CMK (cell line): ENCODE measurements around the gene WDR26.
A peak's percentile ranks its signal among the peaks of the same experiment; 100 is the strongest.
"Not testable (repeated sequence)": the region's sequence is repeated elsewhere in the genome, so short reads cannot be mapped to it uniquely, and the experiment has no call there.

Experiments used
- DNase-seq: peaks from one replicate; pipeline ENCODE4 v3.0.0-alpha.2; 2010; ENCODE audit warnings: low read depth

WDR26 gene

DNA sequence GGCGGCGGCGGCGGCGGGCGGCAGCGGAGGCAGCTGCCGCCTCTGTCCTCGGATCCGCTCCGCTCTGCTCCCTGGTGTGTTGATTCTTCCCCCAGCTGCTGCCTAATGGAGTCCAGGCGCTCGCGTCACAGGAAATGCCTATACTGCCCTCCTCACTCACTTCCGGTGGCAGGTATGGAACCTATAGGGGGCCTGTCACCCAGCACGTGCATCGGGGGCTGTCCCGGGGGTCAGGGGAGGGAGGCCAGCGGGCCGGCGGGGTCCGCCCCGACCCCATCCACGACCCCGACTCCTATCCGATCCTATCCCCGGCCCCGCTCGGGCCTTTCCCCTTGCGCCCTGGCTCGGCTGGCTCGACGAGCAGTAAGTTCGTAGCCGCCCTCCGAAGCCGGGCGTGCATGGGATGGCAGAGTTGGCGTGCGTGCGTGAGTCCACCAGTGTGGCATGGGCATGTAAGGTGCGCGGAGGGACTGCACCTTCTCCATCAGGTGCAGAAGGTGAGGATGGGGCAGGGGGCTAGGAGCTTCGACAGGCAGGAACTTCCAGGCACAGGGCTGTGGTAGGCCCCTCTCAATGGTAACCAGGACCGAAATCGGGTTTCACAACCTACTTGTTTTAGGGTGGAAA, at the start of gene WDR26:
Gene WDR26 (minus strand): TSS at position 107 of the 627 bp plus-strand sequence.
- DNase-seq: peak; percentile 74

- DNase-seq: not testable (repeated sequence)
Observed at GRCh38 chr1:224483206-224483605, 48.6 kb upstream of the WDR26 start.

GRCh38 chr1:224482619-224483018, 48.0 kb upstream of the WDR26 start:
- DNase-seq: no peak

- DNase-seq: no peak
Observed at GRCh38 chr1:224481601-224482000, 47.0 kb upstream of the WDR26 start.

- DNase-seq: not testable (repeated sequence)
Observed at GRCh38 chr1:224480888-224481459, 46.4 kb upstream of the WDR26 start.

- DNase-seq: not testable (repeated sequence)
Observed at GRCh38 chr1:224480200-224480599, 45.6 kb upstream of the WDR26 start.

GRCh38 chr1:224472806-224473205, 38.2 kb upstream of the WDR26 start:
- no peak for DNase-seq

DNA sequence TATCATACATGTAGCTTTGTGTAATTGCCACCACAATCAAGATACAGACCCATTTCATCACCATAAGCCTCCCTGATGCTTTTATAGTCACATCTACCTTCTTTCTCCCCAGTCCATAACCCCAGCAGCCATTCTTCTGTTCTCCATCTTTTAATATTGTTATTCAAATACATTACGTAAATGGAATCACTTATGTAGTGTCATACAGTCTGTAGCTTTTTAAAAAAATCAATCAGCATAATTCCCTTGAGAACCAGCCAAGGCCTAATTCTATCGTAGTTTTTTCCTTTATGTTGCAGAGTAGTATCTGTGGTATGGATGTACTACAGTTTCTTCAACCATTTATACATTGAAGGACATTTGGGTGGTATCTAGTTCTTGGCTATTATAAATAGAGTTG, 31.6 kb upstream of the WDR26 start:
- DNase-seq: no peak

GRCh38 chr1:224459966-224460365, 25.4 kb upstream of the WDR26 start:
- DNase-seq: no peak

DNA sequence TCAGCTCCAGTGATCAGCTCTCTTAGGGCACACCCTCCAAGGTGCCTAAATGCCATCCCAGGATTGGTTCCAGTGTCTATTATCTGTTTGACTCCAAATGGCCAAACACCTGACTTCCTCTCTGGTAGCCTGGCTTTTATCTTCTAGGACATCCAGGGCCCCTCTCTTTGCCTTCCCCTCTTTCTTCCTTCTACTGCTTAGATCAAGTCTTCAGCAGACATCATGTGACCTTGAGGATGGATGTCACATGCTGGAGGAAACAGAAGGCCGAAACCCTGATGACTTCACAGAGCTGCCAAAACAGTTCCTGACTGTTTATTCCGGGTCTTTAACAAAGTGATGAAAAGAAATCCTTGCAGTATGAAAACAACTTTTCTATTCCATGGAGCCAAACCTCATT, 24.4 kb upstream of the WDR26 start:
- no peak for DNase-seq

- DNase-seq: no peak
Observed at GRCh38 chr1:224458296-224458695, 23.7 kb upstream of the WDR26 start.

GRCh38 chr1:224457782-224458144, 23.2 kb upstream of the WDR26 start:
- no peak for DNase-seq

GRCh38 chr1:224456637-224456953, 22.0 kb upstream of the WDR26 start:
- peak; percentile 26 for DNase-seq

- DNase-seq: no peak
Observed at GRCh38 chr1:224454402-224455055, 19.9 kb upstream of the WDR26 start.

DNA sequence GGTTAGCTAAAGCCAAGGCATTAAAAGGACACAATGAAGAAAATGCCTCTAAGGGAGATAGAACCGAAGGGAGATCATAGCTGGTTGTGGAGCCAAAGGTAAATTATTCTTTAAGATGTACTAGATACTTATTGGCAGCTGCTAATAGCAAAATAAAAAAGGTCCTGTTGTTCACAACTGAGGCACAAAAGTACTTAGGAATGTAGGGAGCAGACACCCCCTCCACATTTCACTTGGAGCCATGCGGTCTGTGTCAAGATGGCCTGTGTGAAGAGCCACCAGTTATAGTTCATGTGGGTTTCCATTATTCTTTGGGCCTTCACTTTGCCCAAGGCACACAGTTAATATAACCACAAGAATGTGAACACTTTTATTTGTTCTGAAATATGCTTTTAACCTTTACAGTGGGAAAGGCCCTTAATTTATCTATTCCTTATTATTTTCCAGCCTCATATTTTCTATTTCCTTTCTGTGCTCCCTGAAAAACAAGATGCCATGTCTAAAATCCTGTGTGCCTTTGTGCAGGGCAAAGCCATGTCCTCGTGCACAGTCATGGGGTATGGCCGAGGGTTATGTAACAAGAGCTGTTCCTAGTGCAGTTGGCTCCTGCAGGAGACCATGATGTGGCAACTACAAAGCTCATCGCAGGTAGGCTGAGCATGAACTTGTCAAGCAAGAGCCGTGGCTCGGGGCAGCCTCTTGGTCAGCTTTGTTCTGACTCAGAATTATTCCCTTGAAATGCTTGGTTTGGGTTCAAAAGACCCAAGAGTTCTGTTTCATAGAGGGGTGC, 16.2 kb upstream of the WDR26 start:
- no peak for DNase-seq

DNA sequence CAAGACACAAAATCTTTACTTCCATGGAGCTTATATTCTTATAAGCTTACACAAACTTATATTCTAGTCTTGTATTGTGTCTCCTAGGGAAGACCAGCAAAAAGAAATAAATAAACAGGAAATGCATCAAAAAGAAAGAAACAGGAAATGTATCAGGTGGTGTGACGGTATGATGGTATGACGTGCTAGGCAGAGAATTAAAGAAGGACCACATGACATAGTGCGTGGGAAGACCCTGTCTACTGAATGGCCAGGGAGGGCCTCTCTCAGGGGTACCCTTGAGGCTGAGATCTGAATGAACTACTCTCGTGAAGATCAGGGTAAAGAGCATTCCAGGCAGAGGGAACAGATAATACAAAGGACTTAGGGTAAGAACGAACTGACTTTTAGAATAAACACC, 15.6 kb upstream of the WDR26 start:
- no peak for DNase-seq

DNA sequence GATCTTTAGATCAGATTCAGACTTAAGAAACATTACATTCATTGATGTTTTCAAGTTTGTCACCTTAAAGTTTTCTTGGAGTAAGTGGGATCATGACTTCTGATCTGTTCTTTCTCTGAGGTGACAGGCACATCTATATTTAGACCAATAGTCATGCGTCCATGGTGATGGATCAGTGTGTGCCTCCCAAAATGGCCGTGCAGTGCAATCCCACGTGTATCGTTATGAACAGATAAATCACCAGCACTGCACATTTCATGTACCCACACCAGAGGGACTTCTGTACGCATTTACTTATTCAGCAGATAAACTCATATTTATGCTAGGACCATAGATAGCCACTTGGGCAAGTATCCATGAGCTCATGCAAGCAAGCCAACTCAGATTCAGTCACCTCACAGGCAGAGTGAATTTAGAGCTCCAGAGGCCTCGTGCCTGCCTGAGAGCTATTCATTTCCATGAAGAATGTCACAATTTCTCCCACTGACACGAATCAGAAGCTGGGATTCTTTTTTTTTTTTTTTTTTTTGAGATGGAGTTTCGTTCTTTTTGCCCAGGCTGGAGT, 13.9 kb upstream of the WDR26 start:
- DNase-seq: no peak

GRCh38 chr1:224447971-224448370, 13.4 kb upstream of the WDR26 start:
- no peak for DNase-seq

GRCh38 chr1:224447251-224447650, 12.7 kb upstream of the WDR26 start:
- DNase-seq: no peak

- DNase-seq: no peak
Observed at GRCh38 chr1:224438989-224439388, 4.4 kb upstream of the WDR26 start.

DNA sequence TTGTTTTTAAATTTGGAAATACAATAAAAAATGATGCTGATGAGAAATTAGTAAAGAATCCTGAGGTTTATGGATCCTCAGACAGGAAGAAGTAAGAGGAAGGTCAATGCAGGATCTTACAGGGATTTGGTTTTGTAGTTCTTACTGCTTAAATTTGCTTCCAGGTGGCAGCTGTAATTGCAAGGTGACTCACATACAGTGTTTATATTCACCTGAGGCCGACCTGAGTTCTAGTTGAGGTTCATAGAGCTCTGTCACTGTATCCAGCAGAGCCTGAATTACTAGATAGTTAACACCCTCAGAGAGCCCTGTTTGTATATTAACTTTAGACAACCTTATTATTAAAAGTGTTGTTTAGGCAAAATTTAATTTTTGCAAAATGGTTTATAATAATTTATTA, 1.4 kb upstream of the WDR26 start:
- DNase-seq: no peak

GRCh38 chr1:224435318-224435763, 744 bp upstream of the WDR26 start:
- DNase-seq: no peak
